HepG2 (cell line): Measurements from ENCODE around the gene CLEC18C. TPM values are rescaled to one million over a fixed set of nuclear protein-coding genes. Genes with fewer than 3 reads are reported as not detected.
A peak's percentile ranks its signal among the peaks of the same experiment; 100 is the strongest.

Experiments
- BORCS8-MEF2B ChIP-seq: sonication (generic); formaldehyde crosslinking; IDR thresholded peaks from 2 replicates; pipeline ENCODE4 v1.8.0; 2022; ENCODE audit warnings: mild to moderate bottlenecking, missing genetic modification reagents
- FOXJ3 ChIP-seq: sonication (generic); formaldehyde crosslinking; IDR thresholded peaks from 2 replicates; pipeline ENCODE4 v1.4.0; 2020; ENCODE audit warnings: missing genetic modification reagents, mild to moderate bottlenecking, borderline replicate concordance
- GATAD1 ChIP-seq: IDR thresholded peaks from 2 replicates; pipeline ENCODE4 v1.6.1; 2016; ENCODE audit warnings: missing genetic modification reagents, missing compliant biosample characterization
- IKZF4 ChIP-seq: sonication (generic); formaldehyde crosslinking; IDR thresholded peaks from 2 replicates; pipeline ENCODE4 v1.5.1; 2020; ENCODE audit warnings: borderline replicate concordance, mild to moderate bottlenecking, low read depth, missing genetic modification reagents; ENCODE audit errors: not compliant biosample characterization
- NFIC ChIP-seq: IDR thresholded peaks from 2 replicates; pipeline ENCODE4 v1.6.1; 2012; ENCODE audit warnings: mild to moderate bottlenecking, low read length, inconsistent platforms
- NKX3-1 ChIP-seq: sonication (generic); formaldehyde crosslinking; IDR thresholded peaks from 2 replicates; pipeline ENCODE4 v1.5.0; 2020; ENCODE audit warnings: missing genetic modification reagents
- SIN3B ChIP-seq: fragments of 150-350 bp; IDR thresholded peaks from 2 replicates; pipeline ENCODE4 v1.6.1; 2014; ENCODE audit warnings: low read length
- ZMYM4 ChIP-seq: sonication (generic); formaldehyde crosslinking; IDR thresholded peaks from 2 replicates; pipeline ENCODE4 v1.8.1; 2023; ENCODE audit warnings: mild to moderate bottlenecking, missing genetic modification reagents
- ZNF451 ChIP-seq: sonication (generic); formaldehyde crosslinking; IDR thresholded peaks from 2 replicates; pipeline ENCODE4 v1.5.0; 2020; ENCODE audit warnings: mild to moderate bottlenecking, missing genetic modification reagents
- ZNF773 ChIP-seq: sonication (generic); formaldehyde crosslinking; IDR thresholded peaks from 2 replicates; pipeline ENCODE4 v1.4.0; 2020; ENCODE audit warnings: missing genetic modification reagents, borderline replicate concordance
- polyA plus RNA-seq, 8 experiments: library from polyadenylated mRNA; depleted of rRNA in 3 of 8; stranded (reverse) in 7 of 8; unstranded in 1 of 8; fragments of >200 nt; fragmentation: Illumina TruSeq in 4 of 8; extraction: Trizol in 4 of 8; gene quantifications; 2 replicates each; pipeline versions ENCODE4 v1.2.1 to v1.2.3, GENCODE V29; 2011 to 2016; ENCODE audit warnings: low read depth in 4 of 8, missing spikeins in 1 of 8, mixed read lengths in 1 of 8; ENCODE audit not compliant: insufficient read depth in 1 of 8
- total RNA-seq, 5 experiments: library from RNA; depleted of rRNA; stranded (reverse); fragments of >200 nt; fragmentation: Illumina TruSeq; extraction: Trizol; gene quantifications; 2 replicates each; pipeline ENCODE4 v1.2.3, GENCODE V29; 2016; ENCODE audit warnings: low read depth in 1 of 5
- TF ChIP-seq, protein P1 (sequence below): sonication (generic); formaldehyde crosslinking; IDR thresholded peaks from 2 replicates; pipeline ENCODE4 v1.9.0; 2021; ENCODE audit warnings: missing genetic modification reagents, mild to moderate bottlenecking, borderline replicate concordance
- TF ChIP-seq, protein P2 (sequence below): conservative IDR thresholded peaks from 2 replicates; pipeline ENCODE4 v1.6.1; 2018; ENCODE audit warnings: missing genetic modification reagents
- TF ChIP-seq, protein P3 (sequence below): sonication (generic); formaldehyde crosslinking; IDR thresholded peaks from 2 replicates; pipeline ENCODE4 v1.9.0; 2022; ENCODE audit warnings: missing genetic modification reagents, mild to moderate bottlenecking, borderline replicate concordance
- TF ChIP-seq, protein P4 (sequence below): sonication (generic); formaldehyde crosslinking; IDR thresholded peaks from 2 replicates; pipeline ENCODE4 v1.8.0; 2022; ENCODE audit warnings: low read depth, missing genetic modification reagents
- TF ChIP-seq, protein P5 (sequence below): IDR thresholded peaks from 2 replicates; pipeline ENCODE4 v1.4.0; 2020; ENCODE audit warnings: mild to moderate bottlenecking, missing genetic modification reagents
- TF ChIP-seq, protein P6 (sequence below): sonication (generic); formaldehyde crosslinking; IDR thresholded peaks from 2 replicates; pipeline ENCODE4 v1.8.0; 2022; ENCODE audit warnings: missing genetic modification reagents, mild to moderate bottlenecking, moderate library complexity, borderline replicate concordance

The CLEC18C gene
- total and polyA plus RNA-seq, 2 of the 13 experiments (the other 11 are each of a cell fraction or from before 2014, with no cell fraction given) = 0.15 to 0.29 TPM

DNA sequence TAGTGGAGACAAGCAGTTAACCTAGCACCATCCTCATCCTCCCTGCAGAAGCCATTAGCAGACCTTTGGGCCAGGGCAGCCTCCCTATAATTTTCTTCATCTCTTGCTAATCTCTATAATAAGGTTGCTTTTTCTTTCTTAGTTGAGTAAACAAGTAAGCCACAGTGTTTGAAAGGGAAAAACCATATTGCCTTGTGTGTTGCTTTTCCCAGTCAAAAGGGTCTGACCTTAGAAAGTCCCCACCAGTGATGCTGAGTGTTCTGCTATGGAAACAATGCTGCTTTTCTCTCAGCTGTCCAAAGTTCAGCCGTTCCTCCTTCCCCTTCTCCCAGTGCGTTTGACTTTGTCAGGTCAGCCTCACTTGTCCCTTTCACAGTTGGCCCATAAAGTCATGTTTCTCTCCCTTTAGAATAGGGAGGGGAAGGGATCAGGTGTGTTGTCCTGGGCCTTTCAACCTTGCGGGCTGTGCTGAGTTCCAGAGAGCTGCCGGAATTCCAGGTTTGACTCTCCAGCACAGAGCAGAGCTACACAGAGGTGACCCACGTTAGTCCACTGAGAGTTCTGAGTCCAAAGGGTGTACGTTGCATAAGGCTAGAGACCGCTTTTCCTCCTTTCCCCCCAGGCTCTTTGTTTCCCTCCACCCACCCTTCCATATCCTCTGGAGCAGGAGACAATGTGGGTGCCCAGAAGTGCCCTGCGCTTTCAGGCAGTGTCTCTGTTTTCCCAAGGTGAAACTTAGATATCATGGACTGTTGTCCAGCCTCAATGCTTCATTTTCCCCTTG is 15.9 kb upstream of the CLEC18C start (continued):
- TF ChIP-seq, protein P1, sequence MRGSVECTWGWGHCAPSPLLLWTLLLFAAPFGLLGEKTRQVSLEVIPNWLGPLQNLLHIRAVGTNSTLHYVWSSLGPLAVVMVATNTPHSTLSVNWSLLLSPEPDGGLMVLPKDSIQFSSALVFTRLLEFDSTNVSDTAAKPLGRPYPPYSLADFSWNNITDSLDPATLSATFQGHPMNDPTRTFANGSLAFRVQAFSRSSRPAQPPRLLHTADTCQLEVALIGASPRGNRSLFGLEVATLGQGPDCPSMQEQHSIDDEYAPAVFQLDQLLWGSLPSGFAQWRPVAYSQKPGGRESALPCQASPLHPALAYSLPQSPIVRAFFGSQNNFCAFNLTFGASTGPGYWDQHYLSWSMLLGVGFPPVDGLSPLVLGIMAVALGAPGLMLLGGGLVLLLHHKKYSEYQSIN (CRISPR knock-in tag) = no peak; the same call in 1 of the 2 replicates
- TF ChIP-seq ZMYM4 (0 out of 2 replicates have a peak, but pooled peaks have one; percentile 54), ZNF773 (CRISPR knock-in tag) (no peak), SIN3B (peak; percentile 17; the same call in 1 of the 2 replicates), NFIC (peak; percentile 72; the same call in 1 of the 2 replicates), IKZF4 (CRISPR knock-in tag) (peak; percentile 23), BORCS8-MEF2B (CRISPR knock-in tag) (peak; percentile 87), ZNF451 (CRISPR knock-in tag) (peak; percentile 86), GATAD1 (CRISPR knock-in tag) (peak; percentile 60; the same call in 1 of the 2 replicates), NKX3-1 (CRISPR knock-in tag) (no peak), FOXJ3 (CRISPR knock-in tag) (peak; percentile 83)
- TF ChIP-seq, protein P2, sequence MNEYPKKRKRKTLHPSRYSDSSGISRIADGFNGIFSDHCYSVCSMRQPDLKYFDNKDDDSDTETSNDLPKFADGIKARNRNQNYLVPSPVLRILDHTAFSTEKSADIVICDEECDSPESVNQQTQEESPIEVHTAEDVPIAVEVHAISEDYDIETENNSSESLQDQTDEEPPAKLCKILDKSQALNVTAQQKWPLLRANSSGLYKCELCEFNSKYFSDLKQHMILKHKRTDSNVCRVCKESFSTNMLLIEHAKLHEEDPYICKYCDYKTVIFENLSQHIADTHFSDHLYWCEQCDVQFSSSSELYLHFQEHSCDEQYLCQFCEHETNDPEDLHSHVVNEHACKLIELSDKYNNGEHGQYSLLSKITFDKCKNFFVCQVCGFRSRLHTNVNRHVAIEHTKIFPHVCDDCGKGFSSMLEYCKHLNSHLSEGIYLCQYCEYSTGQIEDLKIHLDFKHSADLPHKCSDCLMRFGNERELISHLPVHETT (CRISPR knock-in tag) = no peak
- TF ChIP-seq, protein P3, sequence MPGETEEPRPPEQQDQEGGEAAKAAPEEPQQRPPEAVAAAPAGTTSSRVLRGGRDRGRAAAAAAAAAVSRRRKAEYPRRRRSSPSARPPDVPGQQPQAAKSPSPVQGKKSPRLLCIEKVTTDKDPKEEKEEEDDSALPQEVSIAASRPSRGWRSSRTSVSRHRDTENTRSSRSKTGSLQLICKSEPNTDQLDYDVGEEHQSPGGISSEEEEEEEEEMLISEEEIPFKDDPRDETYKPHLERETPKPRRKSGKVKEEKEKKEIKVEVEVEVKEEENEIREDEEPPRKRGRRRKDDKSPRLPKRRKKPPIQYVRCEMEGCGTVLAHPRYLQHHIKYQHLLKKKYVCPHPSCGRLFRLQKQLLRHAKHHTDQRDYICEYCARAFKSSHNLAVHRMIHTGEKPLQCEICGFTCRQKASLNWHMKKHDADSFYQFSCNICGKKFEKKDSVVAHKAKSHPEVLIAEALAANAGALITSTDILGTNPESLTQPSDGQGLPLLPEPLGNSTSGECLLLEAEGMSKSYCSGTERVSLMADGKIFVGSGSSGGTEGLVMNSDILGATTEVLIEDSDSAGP (CRISPR knock-in tag) = peak; percentile 50
- TF ChIP-seq, protein P4, sequence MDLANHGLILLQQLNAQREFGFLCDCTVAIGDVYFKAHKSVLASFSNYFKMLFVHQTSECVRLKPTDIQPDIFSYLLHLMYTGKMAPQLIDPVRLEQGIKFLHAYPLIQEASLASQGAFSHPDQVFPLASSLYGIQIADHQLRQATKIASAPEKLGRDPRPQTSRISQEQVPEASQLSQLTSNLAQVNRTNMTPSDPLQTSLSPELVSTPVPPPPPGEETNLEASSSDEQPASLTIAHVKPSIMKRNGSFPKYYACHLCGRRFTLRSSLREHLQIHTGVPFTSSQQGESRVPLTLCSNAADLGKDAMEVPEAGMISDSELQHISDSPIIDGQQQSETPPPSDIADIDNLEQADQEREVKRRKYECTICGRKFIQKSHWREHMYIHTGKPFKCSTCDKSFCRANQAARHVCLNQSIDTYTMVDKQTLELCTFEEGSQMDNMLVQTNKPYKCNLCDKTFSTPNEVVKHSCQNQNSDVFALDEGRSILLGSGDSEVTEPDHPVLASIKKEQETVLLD = no peak
- TF ChIP-seq, protein P5, sequence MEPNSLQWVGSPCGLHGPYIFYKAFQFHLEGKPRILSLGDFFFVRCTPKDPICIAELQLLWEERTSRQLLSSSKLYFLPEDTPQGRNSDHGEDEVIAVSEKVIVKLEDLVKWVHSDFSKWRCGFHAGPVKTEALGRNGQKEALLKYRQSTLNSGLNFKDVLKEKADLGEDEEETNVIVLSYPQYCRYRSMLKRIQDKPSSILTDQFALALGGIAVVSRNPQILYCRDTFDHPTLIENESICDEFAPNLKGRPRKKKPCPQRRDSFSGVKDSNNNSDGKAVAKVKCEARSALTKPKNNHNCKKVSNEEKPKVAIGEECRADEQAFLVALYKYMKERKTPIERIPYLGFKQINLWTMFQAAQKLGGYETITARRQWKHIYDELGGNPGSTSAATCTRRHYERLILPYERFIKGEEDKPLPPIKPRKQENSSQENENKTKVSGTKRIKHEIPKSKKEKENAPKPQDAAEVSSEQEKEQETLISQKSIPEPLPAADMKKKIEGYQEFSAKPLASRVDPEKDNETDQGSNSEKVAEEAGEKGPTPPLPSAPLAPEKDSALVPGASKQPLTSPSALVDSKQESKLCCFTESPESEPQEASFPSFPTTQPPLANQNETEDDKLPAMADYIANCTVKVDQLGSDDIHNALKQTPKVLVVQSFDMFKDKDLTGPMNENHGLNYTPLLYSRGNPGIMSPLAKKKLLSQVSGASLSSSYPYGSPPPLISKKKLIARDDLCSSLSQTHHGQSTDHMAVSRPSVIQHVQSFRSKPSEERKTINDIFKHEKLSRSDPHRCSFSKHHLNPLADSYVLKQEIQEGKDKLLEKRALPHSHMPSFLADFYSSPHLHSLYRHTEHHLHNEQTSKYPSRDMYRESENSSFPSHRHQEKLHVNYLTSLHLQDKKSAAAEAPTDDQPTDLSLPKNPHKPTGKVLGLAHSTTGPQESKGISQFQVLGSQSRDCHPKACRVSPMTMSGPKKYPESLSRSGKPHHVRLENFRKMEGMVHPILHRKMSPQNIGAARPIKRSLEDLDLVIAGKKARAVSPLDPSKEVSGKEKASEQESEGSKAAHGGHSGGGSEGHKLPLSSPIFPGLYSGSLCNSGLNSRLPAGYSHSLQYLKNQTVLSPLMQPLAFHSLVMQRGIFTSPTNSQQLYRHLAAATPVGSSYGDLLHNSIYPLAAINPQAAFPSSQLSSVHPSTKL = peak; percentile 84
- TF ChIP-seq, protein P6, sequence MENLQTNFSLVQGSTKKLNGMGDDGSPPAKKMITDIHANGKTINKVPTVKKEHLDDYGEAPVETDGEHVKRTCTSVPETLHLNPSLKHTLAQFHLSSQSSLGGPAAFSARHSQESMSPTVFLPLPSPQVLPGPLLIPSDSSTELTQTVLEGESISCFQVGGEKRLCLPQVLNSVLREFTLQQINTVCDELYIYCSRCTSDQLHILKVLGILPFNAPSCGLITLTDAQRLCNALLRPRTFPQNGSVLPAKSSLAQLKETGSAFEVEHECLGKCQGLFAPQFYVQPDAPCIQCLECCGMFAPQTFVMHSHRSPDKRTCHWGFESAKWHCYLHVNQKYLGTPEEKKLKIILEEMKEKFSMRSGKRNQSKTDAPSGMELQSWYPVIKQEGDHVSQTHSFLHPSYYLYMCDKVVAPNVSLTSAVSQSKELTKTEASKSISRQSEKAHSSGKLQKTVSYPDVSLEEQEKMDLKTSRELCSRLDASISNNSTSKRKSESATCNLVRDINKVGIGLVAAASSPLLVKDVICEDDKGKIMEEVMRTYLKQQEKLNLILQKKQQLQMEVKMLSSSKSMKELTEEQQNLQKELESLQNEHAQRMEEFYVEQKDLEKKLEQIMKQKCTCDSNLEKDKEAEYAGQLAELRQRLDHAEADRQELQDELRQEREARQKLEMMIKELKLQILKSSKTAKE (CRISPR knock-in tag) = no peak
